OCI-LY7 (cell line): ENCODE measurements around the gene CCR7.

Experiments used
- CTCF ChIP-seq: fragments of 200-600 bp; sonication (generic); conservative IDR thresholded peaks from 2 replicates; pipeline ENCODE4 v1.5.1; 2014; ENCODE audit warnings: mild to moderate bottlenecking, antibody characterized with exemption, low read length, moderate library complexity, mixed read lengths
- EZH2phosphoT487 ChIP-seq: fragments of 200-600 bp; sonication (generic); IDR thresholded peaks from 2 replicates; pipeline ENCODE4 v1.6.1; 2018; ENCODE audit warnings: low read depth, borderline replicate concordance, mild to moderate bottlenecking, mixed run types, antibody characterized with exemption, low read length, moderate library complexity, mixed read lengths

GRCh38 chr17:40550608-40551007 is 14.7 kb downstream of the CCR7 start:
- TF ChIP-seq EZH2phosphoT487 (no peak), CTCF (no peak)
